OCI-LY7 (cell line): ENCODE measurements around the gene HABP4. TPM values are rescaled to one million over a fixed set of nuclear protein-coding genes. Genes with fewer than 3 reads are reported as not detected.

ENCODE experiments used
- BruUV-seq: library from RNA; stranded (reverse); fragments of 400-500 nt; replicated peaks from 2 replicates; lab custom pipeline; 2021; lab: Mats Ljungman, UMichigan
- CTCF ChIA-PET: fragments of 300-600 bp; sonication (Branson Sonifier 250); formaldehyde crosslinking; loops from one replicate; lab custom pipeline; 2022; ENCODE audit warnings: antibody characterized with exemption; ENCODE audit not compliant: unreplicated experiment; lab: Charles Lee
- POLR2A ChIA-PET: fragments of 300-600 bp; sonication (Branson Sonifier 250); formaldehyde crosslinking; loops from one replicate; lab custom pipeline; 2022; ENCODE audit warnings: antibody characterized with exemption; lab: Charles Lee
- DNase-seq: peaks from one replicate; pipeline ENCODE4 v3.0.0-alpha.2; 2015; ENCODE audit warnings: low spot score
- H2AFZ ChIP-seq: fragments of 200-600 bp; sonication (generic), shearing (Covaris generic); 2 replicates; pipeline ENCODE4 v1.6.1; 2014; ENCODE audit warnings: mild to moderate bottlenecking, antibody characterized with exemption, low read length, moderate library complexity
- H3K27ac ChIP-seq: fragments of 200-600 bp; sonication (generic); 2 replicates; pipeline ENCODE4 v1.5.1; 2014; ENCODE audit warnings: mixed run types, low read depth, mild to moderate bottlenecking, moderate library complexity, low read length, inconsistent platforms; ENCODE audit not compliant: poor library complexity, severe bottlenecking
- H3K36me3 ChIP-seq: fragments of 200-600 bp; sonication (generic); 2 replicates; pipeline ENCODE4 v1.6.1; 2014; ENCODE audit warnings: mild to moderate bottlenecking, antibody characterized with exemption, low read length, moderate library complexity, mixed read lengths; ENCODE audit not compliant: insufficient read depth
- H3K4me1 ChIP-seq: fragments of 200-600 bp; sonication (generic); 2 replicates; pipeline ENCODE4 v1.5.1; 2014; ENCODE audit warnings: mild to moderate bottlenecking, low read length; ENCODE audit not compliant: insufficient read depth, poor library complexity, severe bottlenecking
- H3K4me2 ChIP-seq: fragments of 200-600 bp; sonication (generic); 2 replicates; pipeline ENCODE4 v1.6.1; 2014; ENCODE audit warnings: mild to moderate bottlenecking, low read length
- H3K4me3 ChIP-seq: fragments of 200-600 bp; sonication (generic); 2 replicates; pipeline ENCODE4 v1.5.1; 2014; ENCODE audit warnings: mild to moderate bottlenecking, low read depth, low read length; ENCODE audit not compliant: poor library complexity, severe bottlenecking
- H3K79me2 ChIP-seq: fragments of 200-600 bp; sonication (generic); 2 replicates; pipeline ENCODE4 v1.6.1; 2016; ENCODE audit warnings: low read depth, mild to moderate bottlenecking, low read length, moderate library complexity, mixed read lengths; ENCODE audit not compliant: insufficient read depth
- H3K9me2 ChIP-seq: fragments of 200-600 bp; sonication (generic); 2 replicates; pipeline ENCODE4 v1.6.1; 2016; ENCODE audit warnings: mild to moderate bottlenecking, low read length, mixed read lengths; ENCODE audit not compliant: insufficient read depth
- H3K9me3 ChIP-seq: fragments of 200-600 bp; sonication (generic); 2 replicates; pipeline ENCODE4 v1.6.1; 2014; ENCODE audit warnings: mild to moderate bottlenecking, mixed run types, low read length, mixed read lengths
- H4K20me1 ChIP-seq: fragments of 200-600 bp; sonication (generic); 2 replicates; pipeline ENCODE4 v1.6.1; 2014; ENCODE audit warnings: mild to moderate bottlenecking, antibody characterized with exemption, low read length, moderate library complexity, mixed read lengths; ENCODE audit not compliant: insufficient read depth
- EZH2phosphoT487 ChIP-seq: fragments of 200-600 bp; sonication (generic); IDR thresholded peaks from 2 replicates; pipeline ENCODE4 v1.6.1; 2018; ENCODE audit warnings: low read depth, borderline replicate concordance, mild to moderate bottlenecking, mixed run types, antibody characterized with exemption, low read length, moderate library complexity, mixed read lengths
- intact Hi-C: fragments of 100-400 bp; cut with micrococcal nuclease; formaldehyde crosslinking; loops from one replicate; pipeline ENCODE4 v1.10.0; 2022; ENCODE audit not compliant: unreplicated experiment
- total RNA-seq, 2 experiments: library from RNA; depleted of rRNA in 1 of 2; stranded (reverse); fragments of >200 nt in 1 of 2; shearing (Covaris generic) in 1 of 2; gene quantifications; 2 replicates each; pipeline ENCODE4 v1.2.3, GENCODE V29; 2014 to 2022
- TF ChIP-seq, protein P1 (sequence below): fragments of 200-600 bp; sonication (generic); conservative IDR thresholded peaks from 2 replicates; pipeline ENCODE4 v1.5.1; 2014; ENCODE audit warnings: mild to moderate bottlenecking, antibody characterized with exemption, low read length, moderate library complexity, mixed read lengths

Gene HABP4
- total RNA-seq, 2 experiments from 2014 or later: 6.0 to 11.0 TPM

- CTCF ChIA-PET: no interaction called here
- no peaks in the 10 kb centered on the region for H3K9me2 ChIP-seq
- no peak overlapping the region for H3K27ac ChIP-seq
- intact Hi-C loops: no loop called here
- TF ChIP-seq EZH2phosphoT487: no peak
- TF ChIP-seq, protein P1, sequence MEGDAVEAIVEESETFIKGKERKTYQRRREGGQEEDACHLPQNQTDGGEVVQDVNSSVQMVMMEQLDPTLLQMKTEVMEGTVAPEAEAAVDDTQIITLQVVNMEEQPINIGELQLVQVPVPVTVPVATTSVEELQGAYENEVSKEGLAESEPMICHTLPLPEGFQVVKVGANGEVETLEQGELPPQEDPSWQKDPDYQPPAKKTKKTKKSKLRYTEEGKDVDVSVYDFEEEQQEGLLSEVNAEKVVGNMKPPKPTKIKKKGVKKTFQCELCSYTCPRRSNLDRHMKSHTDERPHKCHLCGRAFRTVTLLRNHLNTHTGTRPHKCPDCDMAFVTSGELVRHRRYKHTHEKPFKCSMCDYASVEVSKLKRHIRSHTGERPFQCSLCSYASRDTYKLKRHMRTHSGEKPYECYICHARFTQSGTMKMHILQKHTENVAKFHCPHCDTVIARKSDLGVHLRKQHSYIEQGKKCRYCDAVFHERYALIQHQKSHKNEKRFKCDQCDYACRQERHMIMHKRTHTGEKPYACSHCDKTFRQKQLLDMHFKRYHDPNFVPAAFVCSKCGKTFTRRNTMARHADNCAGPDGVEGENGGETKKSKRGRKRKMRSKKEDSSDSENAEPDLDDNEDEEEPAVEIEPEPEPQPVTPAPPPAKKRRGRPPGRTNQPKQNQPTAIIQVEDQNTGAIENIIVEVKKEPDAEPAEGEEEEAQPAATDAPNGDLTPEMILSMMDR: no peak
- POLR2A ChIA-PET: interaction anchor here (1.1 kb wide), 1 partner anchor 26 kb away, joined by 3 read pairs; the partner anchor contains the start of gene HABP4
- peaks cover 16% of the 10 kb centered on the region; the same call in 1 of the 2 replicates for H3K79me2 ChIP-seq
- no peak overlapping the region for H3K4me2 ChIP-seq
- BruUV-seq: no TSS peak
- H3K4me1 ChIP-seq: peaks cover 17% of the 10 kb centered on the region
- no peaks in the 10 kb centered on the region for H3K9me3 ChIP-seq
- no peak overlapping the region for H3K4me3 ChIP-seq
- H3K36me3 ChIP-seq: no peaks in the 10 kb centered on the region
- no peak overlapping the region for H2AFZ ChIP-seq
- H4K20me1 ChIP-seq: no peaks in the 10 kb centered on the region
- DNase-seq: no peak
Observed at GRCh38 chr9:96423985-96424336, 26.0 kb upstream of the HABP4 start.

DNA sequence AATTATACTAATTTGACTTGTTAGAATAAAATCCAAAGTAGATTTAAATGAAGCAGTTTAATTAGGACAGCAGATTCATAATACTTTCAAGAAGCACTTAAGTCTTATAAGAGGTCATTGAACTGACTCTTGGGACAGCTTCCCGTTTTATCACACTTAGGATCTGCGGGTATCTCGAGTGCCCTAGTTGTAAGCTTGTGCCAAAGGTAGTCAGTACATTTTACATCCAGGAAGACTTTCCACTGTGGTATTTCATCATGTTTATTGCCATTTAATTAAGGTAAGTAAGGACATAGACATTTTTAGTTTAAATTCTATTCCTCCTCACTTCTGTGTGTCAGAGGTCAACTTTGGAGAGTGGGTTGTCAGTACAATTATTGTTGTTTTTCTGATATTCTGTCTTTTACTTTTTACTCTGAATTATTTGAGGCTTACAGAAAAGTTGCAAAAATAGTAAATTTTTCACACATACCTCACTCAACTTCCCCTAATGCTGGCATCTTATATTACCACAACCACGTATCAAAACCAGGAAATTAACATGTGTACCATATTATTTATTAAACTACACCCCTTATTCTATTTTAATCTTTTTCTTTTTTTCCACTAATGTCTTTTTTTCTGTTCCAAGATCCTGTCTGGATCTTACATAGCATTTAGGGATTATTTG is 24.3 kb upstream of the HABP4 start:
- POLR2A ChIA-PET: interaction anchor here (0.7 to 0.8 kb wide), 3 partner anchors 9 to 1645 kb away, joined by 3 to 6 read pairs (median 3); no protein-coding TSS in a partner anchor
- Histone ChIP-seq H4K20me1 (no peaks in the 10 kb centered on the region), H3K4me2 (no peak overlapping the region), H3K4me3 (no peak overlapping the region), H3K9me3 (no peaks in the 10 kb centered on the region), H3K79me2 (peaks cover 3% of the 10 kb centered on the region; the same call in 1 of the 2 replicates), H3K4me1 (peaks cover 8% of the 10 kb centered on the region), H3K27ac (no peak overlapping the region), H2AFZ (no peak overlapping the region), H3K36me3 (no peaks in the 10 kb centered on the region), H3K9me2 (no peaks in the 10 kb centered on the region)
- CTCF ChIA-PET: no interaction called here
- BruUV-seq: no TSS peak
- intact Hi-C loops: no loop called here
- DNase-seq: no peak
- TF ChIP-seq EZH2phosphoT487: no peak
- TF ChIP-seq, protein P1: no peak

- DNase-seq: no peak
- Histone ChIP-seq H3K4me2 (no peak overlapping the region), H3K79me2 (no peaks in the 10 kb centered on the region), H3K36me3 (no peaks in the 10 kb centered on the region), H2AFZ (no peak overlapping the region; the same call in 1 of the 2 replicates), H3K27ac (no peak overlapping the region), H3K9me2 (no peaks in the 10 kb centered on the region), H4K20me1 (no peaks in the 10 kb centered on the region), H3K4me1 (no peaks in the 10 kb centered on the region), H3K4me3 (no peak overlapping the region), H3K9me3 (no peaks in the 10 kb centered on the region)
- BruUV-seq: no TSS peak
- POLR2A ChIA-PET: interaction anchor here (1.2 kb wide), 1 partner anchor 12 kb away, joined by 5 read pairs; no protein-coding TSS in a partner anchor
- TF ChIP-seq, protein P1: no peak
- intact Hi-C loops: no loop called here
- CTCF ChIA-PET: no interaction called here
Observed at GRCh38 chr9:96429732-96430131, 20.2 kb upstream of the HABP4 start.
